Measurements from ENCODE around the gene CCDC167.

- TF ChIP-seq ATF7 (IDR thresholded peaks at IDR 0.05; ENCODE audit: low read depth) = no peak
- TF ChIP-seq EZH2 (IDR thresholded peaks at IDR 0.05; ENCODE audit: borderline replicate concordance, control insufficient read depth, low read depth, low read length) = no peak
Observed at GRCh38 chr6:37456816-37457560, 42.7 kb downstream of the CCDC167 start.
